ENCODE measurements around the gene SLC12A9. TPM values are rescaled to one million over a fixed set of nuclear protein-coding genes. Genes with fewer than 3 reads are reported as not detected.
"Not testable (repeated sequence)": the region's sequence is repeated elsewhere in the genome, so short reads cannot be mapped to it uniquely, and the experiment has no call there.

SLC12A9 gene
- total and polyA plus RNA-seq, 2 donors: 7.5 to 48.0 TPM

DNA sequence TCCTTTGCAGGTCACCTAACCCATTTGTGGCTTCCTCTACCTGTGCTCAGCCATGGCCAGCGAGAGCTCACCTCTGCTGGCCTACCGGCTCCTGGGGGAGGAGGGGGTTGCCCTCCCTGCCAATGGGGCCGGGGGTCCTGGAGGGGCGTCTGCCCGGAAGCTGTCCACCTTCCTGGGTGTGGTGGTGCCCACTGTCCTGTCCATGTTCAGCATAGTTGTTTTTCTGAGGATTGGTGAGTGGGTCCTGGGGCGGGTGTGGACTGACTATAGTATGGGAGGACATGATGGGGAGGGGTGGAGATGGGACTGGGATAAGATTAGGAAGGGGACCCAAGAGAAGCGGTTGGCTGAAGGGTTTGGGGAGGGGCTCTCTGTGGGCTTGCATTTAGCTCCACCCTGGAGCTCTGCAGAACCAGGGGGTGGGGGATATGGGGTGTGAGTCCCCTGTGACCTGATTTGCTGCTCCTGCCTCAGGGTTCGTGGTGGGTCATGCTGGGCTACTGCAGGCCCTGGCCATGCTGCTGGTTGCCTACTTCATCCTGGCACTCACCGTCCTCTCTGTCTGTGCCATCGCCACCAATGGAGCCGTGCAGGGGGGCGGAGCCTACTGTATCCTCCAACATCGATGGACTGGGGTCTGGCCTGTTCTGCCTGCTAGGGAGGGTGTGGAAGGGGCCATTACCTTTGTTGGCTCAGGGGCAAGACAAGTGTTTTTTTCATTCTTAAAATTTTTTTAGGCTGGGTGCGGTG, 1.8 kb downstream of the SLC12A9 start:
- no peaks in the 10 kb centered on the region for H3K9me3 ChIP-seq (ENCODE audit: control insufficient read depth in 2 of 2, insufficient read depth in 1 of 2, low read length in 1 of 2)
- no peak overlapping the region for H3K4me3 ChIP-seq (ENCODE audit: low read length in 2 of 2)
- H3K36me3 ChIP-seq (ENCODE audit: control insufficient read depth in 2 of 2, insufficient read depth in 2 of 2, low read length in 1 of 2): peaks cover 3 to 17% of the 10 kb centered on the region in 2 donors
- H3K27me3 ChIP-seq (ENCODE audit: control insufficient read depth in 2 of 2, insufficient read depth in 1 of 2, low read length in 1 of 2): no peaks in the 10 kb centered on the region
- no peak for DNase-seq (ENCODE audit: low read depth in 6 of 9, low spot score in 9 of 9)
- no peak overlapping the region for H3K27ac ChIP-seq (ENCODE audit: low read depth in 1 of 2, low read length in 1 of 2)
- 97% methylated on average over 14 of the region's 14 CpGs for WGBS
- H3K4me1 ChIP-seq (ENCODE audit: control insufficient read depth in 2 of 2, insufficient read depth in 2 of 2, low read length in 2 of 2): peaks cover 11 to 16% of the 10 kb centered on the region in 2 donors

GRCh38 chr7:100854899-100855298, 2.4 kb downstream of the SLC12A9 start:
- 98% methylated on average over 9 of the region's 9 CpGs for WGBS
- not testable (repeated sequence) for H3K27me3 ChIP-seq (ENCODE audit: control insufficient read depth in 2 of 2, insufficient read depth in 1 of 2, low read length in 1 of 2); DNase-seq (ENCODE audit: low read depth in 6 of 9, low spot score in 9 of 9); H3K4me3 ChIP-seq (ENCODE audit: low read length in 2 of 2); H3K9me3 ChIP-seq (ENCODE audit: control insufficient read depth in 2 of 2, insufficient read depth in 1 of 2, low read length in 1 of 2); H3K27ac ChIP-seq (ENCODE audit: low read depth in 1 of 2, low read length in 1 of 2)
- Histone ChIP-seq H3K36me3 (ENCODE audit: control insufficient read depth in 2 of 2, insufficient read depth in 2 of 2, low read length in 1 of 2) (peaks cover 7 to 22% of the 10 kb centered on the region in 2 donors), H3K4me1 (ENCODE audit: control insufficient read depth in 2 of 2, insufficient read depth in 2 of 2, low read length in 2 of 2) (peaks cover 11 to 16% of the 10 kb centered on the region in 2 donors)

DNA sequence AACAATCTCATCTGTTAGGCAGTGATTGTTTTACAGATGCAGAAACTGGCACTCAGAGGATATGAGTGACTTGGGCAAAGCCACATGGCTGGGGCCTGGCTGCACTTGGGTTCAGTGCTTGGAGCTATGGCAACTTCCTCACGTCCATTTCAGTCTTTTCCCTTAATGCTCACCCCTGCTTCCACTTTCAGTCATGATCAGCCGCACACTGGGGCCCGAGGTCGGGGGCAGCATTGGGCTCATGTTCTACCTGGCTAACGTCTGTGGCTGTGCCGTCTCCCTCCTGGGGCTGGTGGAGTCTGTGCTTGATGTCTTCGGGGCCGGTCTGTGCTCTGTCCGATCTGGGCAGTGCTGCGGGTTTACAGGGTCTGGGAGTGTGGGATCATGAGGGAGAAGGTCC, 3.0 kb downstream of the SLC12A9 start:
- H3K4me1 ChIP-seq (ENCODE audit: control insufficient read depth in 2 of 2, insufficient read depth in 2 of 2, low read length in 2 of 2): peaks cover 11 to 16% of the 10 kb centered on the region in 2 donors
- H3K4me3 ChIP-seq (ENCODE audit: low read length in 2 of 2): no peak overlapping the region
- DNase-seq (ENCODE audit: low read depth in 6 of 9, low spot score in 9 of 9): no peak
- no peaks in the 10 kb centered on the region for H3K27me3 ChIP-seq (ENCODE audit: control insufficient read depth in 2 of 2, insufficient read depth in 1 of 2, low read length in 1 of 2)
- 97% methylated on average over 10 of the region's 10 CpGs for WGBS
- no peaks in the 10 kb centered on the region for H3K9me3 ChIP-seq (ENCODE audit: control insufficient read depth in 2 of 2, insufficient read depth in 1 of 2, low read length in 1 of 2)
- H3K27ac ChIP-seq (ENCODE audit: low read depth in 1 of 2, low read length in 1 of 2): no peak overlapping the region
- peaks cover 13 to 28% of the 10 kb centered on the region in 2 donors for H3K36me3 ChIP-seq (ENCODE audit: control insufficient read depth in 2 of 2, insufficient read depth in 2 of 2, low read length in 1 of 2)

DNA sequence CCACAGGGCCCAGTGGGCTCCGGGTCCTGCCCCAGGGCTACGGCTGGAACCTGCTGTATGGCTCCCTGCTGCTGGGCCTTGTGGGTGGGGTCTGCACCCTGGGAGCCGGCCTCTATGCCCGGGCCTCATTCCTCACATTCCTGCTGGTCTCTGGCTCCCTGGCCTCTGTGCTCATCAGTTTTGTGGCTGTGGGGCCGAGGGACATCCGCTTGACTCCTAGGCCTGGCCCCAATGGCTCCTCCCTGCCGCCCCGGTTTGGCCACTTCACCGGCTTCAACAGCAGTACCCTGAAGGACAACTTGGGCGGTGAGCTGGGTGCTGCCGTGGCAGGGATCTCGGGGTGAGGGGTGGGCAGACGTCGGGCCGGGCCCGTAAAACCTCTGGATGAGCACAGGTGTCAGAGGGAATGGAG, 4.4 kb downstream of the SLC12A9 start:
- peaks cover 9 to 14% of the 10 kb centered on the region in 2 donors for H3K4me1 ChIP-seq (ENCODE audit: control insufficient read depth in 2 of 2, insufficient read depth in 2 of 2, low read length in 2 of 2)
- H3K27me3 ChIP-seq (ENCODE audit: control insufficient read depth in 2 of 2, insufficient read depth in 1 of 2, low read length in 1 of 2): no peaks in the 10 kb centered on the region
- DNase-seq (ENCODE audit: low read depth in 6 of 9, low spot score in 9 of 9): no peak
- WGBS: 96% methylated on average over 16 of the region's 16 CpGs
- H3K27ac ChIP-seq (ENCODE audit: low read depth in 1 of 2, low read length in 1 of 2): no peak overlapping the region
- H3K36me3 ChIP-seq (ENCODE audit: control insufficient read depth in 2 of 2, insufficient read depth in 2 of 2, low read length in 1 of 2): peaks cover 24 to 41% of the 10 kb centered on the region in 2 donors
- no peak overlapping the region for H3K4me3 ChIP-seq (ENCODE audit: low read length in 2 of 2)
- no peaks in the 10 kb centered on the region for H3K9me3 ChIP-seq (ENCODE audit: control insufficient read depth in 2 of 2, insufficient read depth in 1 of 2, low read length in 1 of 2)

DNA sequence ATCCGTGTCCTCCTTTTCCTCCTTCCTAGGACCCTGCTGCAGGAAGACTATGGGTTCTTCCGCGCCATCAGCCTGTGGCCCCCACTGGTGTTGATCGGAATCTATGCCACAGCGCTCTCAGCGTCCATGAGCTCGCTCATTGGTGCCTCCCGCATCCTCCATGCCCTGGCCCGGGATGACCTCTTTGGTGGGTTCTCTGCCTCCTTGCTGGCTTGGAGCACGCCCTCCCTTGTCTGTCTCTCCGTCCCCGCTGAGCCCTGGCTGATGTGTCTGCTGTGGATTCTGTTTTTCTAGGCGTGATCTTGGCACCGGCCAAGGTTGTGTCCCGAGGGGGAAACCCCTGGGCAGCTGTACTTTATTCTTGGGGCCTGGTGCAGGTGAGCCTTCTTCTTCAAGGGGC, 7.3 kb downstream of the SLC12A9 start:
- H3K27me3 ChIP-seq (ENCODE audit: control insufficient read depth in 2 of 2, insufficient read depth in 1 of 2, low read length in 1 of 2): no peaks in the 10 kb centered on the region
- H3K4me3 ChIP-seq (ENCODE audit: low read length in 2 of 2): no peak overlapping the region
- H3K27ac ChIP-seq (ENCODE audit: low read depth in 1 of 2, low read length in 1 of 2): no peak overlapping the region
- H3K36me3 ChIP-seq (ENCODE audit: control insufficient read depth in 2 of 2, insufficient read depth in 2 of 2, low read length in 1 of 2): peaks cover 35 to 56% of the 10 kb centered on the region in 2 donors
- no peak for DNase-seq (ENCODE audit: low read depth in 6 of 9, low spot score in 9 of 9)
- H3K4me1 ChIP-seq (ENCODE audit: control insufficient read depth in 2 of 2, insufficient read depth in 2 of 2, low read length in 2 of 2): no peaks in the 10 kb centered on the region
- 96% methylated on average over 15 of the region's 15 CpGs for WGBS
- H3K9me3 ChIP-seq (ENCODE audit: control insufficient read depth in 2 of 2, insufficient read depth in 1 of 2, low read length in 1 of 2): no peaks in the 10 kb centered on the region

GRCh38 chr7:100860702-100861615, 8.4 kb downstream of the SLC12A9 start:
- Histone ChIP-seq H3K36me3 (ENCODE audit: control insufficient read depth in 2 of 2, insufficient read depth in 2 of 2, low read length in 1 of 2) (peaks cover 35 to 52% of the 10 kb centered on the region in 2 donors), H3K27me3 (ENCODE audit: control insufficient read depth in 2 of 2, insufficient read depth in 1 of 2, low read length in 1 of 2) (no peaks in the 10 kb centered on the region), H3K4me1 (ENCODE audit: control insufficient read depth in 2 of 2, insufficient read depth in 2 of 2, low read length in 2 of 2) (no peaks in the 10 kb centered on the region), H3K9me3 (ENCODE audit: control insufficient read depth in 2 of 2, insufficient read depth in 1 of 2, low read length in 1 of 2) (no peaks in the 10 kb centered on the region), H3K27ac (ENCODE audit: low read depth in 1 of 2, low read length in 1 of 2) (no peak overlapping the region), H3K4me3 (ENCODE audit: low read length in 2 of 2) (no peak overlapping the region)
- 98% methylated on average over 18 of the region's 18 CpGs for WGBS
- no peak for DNase-seq (ENCODE audit: low read depth in 6 of 9, low spot score in 9 of 9)

DNA sequence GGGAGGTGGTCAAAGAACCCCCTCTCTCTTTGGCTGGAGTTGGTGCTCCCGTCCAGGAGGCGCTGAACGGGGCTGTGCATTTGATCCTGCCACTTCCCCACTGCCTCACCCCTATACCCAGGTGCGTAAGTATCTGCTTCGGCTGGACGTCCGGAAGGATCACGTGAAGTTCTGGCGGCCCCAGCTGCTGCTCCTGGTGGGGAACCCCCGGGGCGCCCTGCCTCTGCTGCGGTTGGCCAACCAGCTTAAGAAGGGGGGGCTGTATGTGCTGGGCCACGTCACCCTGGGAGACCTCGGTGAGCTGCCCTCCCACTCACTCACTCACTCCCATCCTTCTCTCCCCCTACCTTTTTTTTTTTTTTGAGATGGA, 9.1 kb downstream of the SLC12A9 start:
- Histone ChIP-seq H3K4me1 (ENCODE audit: control insufficient read depth in 2 of 2, insufficient read depth in 2 of 2, low read length in 2 of 2) (peaks cover 1 to 4% of the 10 kb centered on the region in 2 donors), H3K27ac (ENCODE audit: low read depth in 1 of 2, low read length in 1 of 2) (no peak overlapping the region), H3K4me3 (ENCODE audit: low read length in 2 of 2) (no peak overlapping the region), H3K27me3 (ENCODE audit: control insufficient read depth in 2 of 2, insufficient read depth in 1 of 2, low read length in 1 of 2) (no peaks in the 10 kb centered on the region), H3K9me3 (ENCODE audit: control insufficient read depth in 2 of 2, insufficient read depth in 1 of 2, low read length in 1 of 2) (no peaks in the 10 kb centered on the region), H3K36me3 (ENCODE audit: control insufficient read depth in 2 of 2, insufficient read depth in 2 of 2, low read length in 1 of 2) (peaks cover 35 to 52% of the 10 kb centered on the region in 2 donors)
- WGBS: 96% methylated on average over 14 of the region's 14 CpGs
- DNase-seq (ENCODE audit: low read depth in 6 of 9, low spot score in 9 of 9): no peak

DNA sequence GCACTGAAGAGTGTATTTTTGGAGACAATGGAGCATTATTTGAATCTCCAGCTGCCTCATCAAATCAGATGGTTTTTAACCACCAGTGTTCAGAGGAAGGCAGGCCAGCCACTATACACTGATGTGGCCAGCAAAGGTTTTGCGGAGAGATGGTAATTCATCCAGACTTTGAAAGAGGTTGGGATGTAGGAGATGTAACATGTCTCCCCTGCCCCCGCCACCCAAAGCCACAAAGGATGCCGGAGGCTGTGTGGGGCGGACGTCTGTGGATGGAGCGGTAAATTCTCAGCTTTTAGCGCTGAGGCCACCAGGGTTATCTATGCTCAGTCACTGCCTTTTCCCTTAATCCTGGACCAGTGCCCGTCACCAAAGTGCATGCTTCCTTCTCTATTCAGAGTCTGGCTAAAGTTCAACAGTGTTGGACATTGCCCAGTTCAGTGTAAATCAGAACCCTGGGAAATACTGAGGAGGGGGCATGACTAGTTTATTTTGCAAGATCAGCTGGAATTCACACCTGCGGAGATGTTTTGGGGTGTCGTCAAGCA, 11.0 kb downstream of the SLC12A9 start:
- DNase-seq (ENCODE audit: low read depth in 6 of 9, low spot score in 9 of 9): no peak
- H3K27me3 ChIP-seq (ENCODE audit: control insufficient read depth in 2 of 2, insufficient read depth in 1 of 2, low read length in 1 of 2): no peaks in the 10 kb centered on the region
- peaks cover 0 to 5% of the 10 kb centered on the region in 2 donors for H3K9me3 ChIP-seq (ENCODE audit: control insufficient read depth in 2 of 2, insufficient read depth in 1 of 2, low read length in 1 of 2)
- H3K27ac ChIP-seq (ENCODE audit: low read depth in 1 of 2, low read length in 1 of 2): no peak overlapping the region
- H3K4me3 ChIP-seq (ENCODE audit: low read length in 2 of 2): no peak overlapping the region
- peaks cover 31 to 44% of the 10 kb centered on the region in 2 donors for H3K36me3 ChIP-seq (ENCODE audit: control insufficient read depth in 2 of 2, insufficient read depth in 2 of 2, low read length in 1 of 2)
- peaks cover 6 to 22% of the 10 kb centered on the region in 2 donors for H3K4me1 ChIP-seq (ENCODE audit: control insufficient read depth in 2 of 2, insufficient read depth in 2 of 2, low read length in 2 of 2)
- 49% methylated on average over 10 of the region's 10 CpGs for WGBS

Measured in thymus (tissue), 11 donors.